H9 (cell line): Measurements from ENCODE around the gene CSAD. TPM values are rescaled to one million over a fixed set of nuclear protein-coding genes. Genes with fewer than 3 reads are reported as not detected.
"Not testable (repeated sequence)": the region's sequence is repeated elsewhere in the genome, so short reads cannot be mapped to it uniquely, and the experiment has no call there.

Source experiments
- DNase-seq: peaks from one replicate; pipeline ENCODE4 v3.0.0-alpha.2; 2017
- H2AFZ ChIP-seq: one replicate; pipeline ENCODE4 v1.6.1; 2013; ENCODE audit warnings: mild to moderate bottlenecking, low read length, control low read depth, moderate library complexity
- H2AK5ac ChIP-seq: 2 replicates; pipeline ENCODE4 v1.6.1; 2013; ENCODE audit warnings: low read length, control low read depth, mixed read lengths; ENCODE audit not compliant: insufficient read length
- H2BK120ac ChIP-seq: one replicate; pipeline ENCODE4 v1.6.1; 2013; ENCODE audit warnings: low read depth, mild to moderate bottlenecking, low read length, control low read depth, inconsistent platforms; ENCODE audit not compliant: poor library complexity, severe bottlenecking
- H2BK12ac ChIP-seq: 2 replicates; pipeline ENCODE4 v1.6.1; 2013; ENCODE audit warnings: low read length, control low read depth, mixed read lengths, low read depth; ENCODE audit not compliant: insufficient read length
- H2BK15ac ChIP-seq: 2 replicates; pipeline ENCODE4 v1.6.1; 2013; ENCODE audit warnings: low read depth, low read length, control low read depth
- H2BK20ac ChIP-seq: one replicate; pipeline ENCODE4 v1.6.1; 2013; ENCODE audit warnings: low read depth, mild to moderate bottlenecking, low read length, control low read depth, inconsistent platforms; ENCODE audit not compliant: poor library complexity, severe bottlenecking
- H2BK5ac ChIP-seq: 2 replicates; pipeline ENCODE4 v1.6.1; 2013; ENCODE audit warnings: low read length, control low read depth, mixed read lengths; ENCODE audit not compliant: insufficient read length
- H3K14ac ChIP-seq: 2 replicates; pipeline ENCODE4 v1.6.1; 2013; ENCODE audit warnings: low read length, control low read depth; ENCODE audit not compliant: insufficient read depth
- H3K18ac ChIP-seq: 2 replicates; pipeline ENCODE4 v1.6.1; 2013; ENCODE audit warnings: low read depth, mild to moderate bottlenecking, mixed read lengths, low read length, control low read depth; ENCODE audit not compliant: insufficient read length
- H3K23ac ChIP-seq: 2 replicates; pipeline ENCODE4 v1.6.1; 2013; ENCODE audit warnings: low read length, control low read depth, mixed read lengths, low read depth; ENCODE audit not compliant: insufficient read length
- H3K23me2 ChIP-seq: 2 replicates; pipeline ENCODE4 v1.6.1; 2013; ENCODE audit warnings: low read depth, mild to moderate bottlenecking, mixed read lengths, low read length, control low read depth; ENCODE audit not compliant: insufficient read length, poor library complexity, severe bottlenecking
- H3K27ac ChIP-seq: 2 replicates; pipeline ENCODE4 v1.5.1; 2013; ENCODE audit warnings: low read length, control low read depth, mixed read lengths, low read depth; ENCODE audit not compliant: insufficient read length
- H3K27me3 ChIP-seq: 2 replicates; pipeline ENCODE4 v1.6.1; 2013; ENCODE audit warnings: low read length, control low read depth, inconsistent platforms; ENCODE audit not compliant: insufficient read depth
- H3K4ac ChIP-seq: 2 replicates; pipeline ENCODE4 v1.6.1; 2013; ENCODE audit warnings: low read depth, mild to moderate bottlenecking, control low read depth, inconsistent platforms, low read length, moderate library complexity
- H3K4me1 ChIP-seq: 2 replicates; pipeline ENCODE4 v1.6.1; 2013; ENCODE audit warnings: low read length, control low read depth, inconsistent platforms; ENCODE audit not compliant: insufficient read depth
- H3K4me2 ChIP-seq: 2 replicates; pipeline ENCODE4 v1.6.1; 2013; ENCODE audit warnings: low read length, control low read depth, mixed read lengths; ENCODE audit not compliant: insufficient read length, insufficient read depth
- H3K56ac ChIP-seq: 2 replicates; pipeline ENCODE4 v1.6.1; 2013; ENCODE audit warnings: low read depth, mild to moderate bottlenecking, mixed read lengths, low read length, control low read depth; ENCODE audit not compliant: insufficient read length
- H3K79me1 ChIP-seq: 2 replicates; pipeline ENCODE4 v1.6.1; 2013; ENCODE audit warnings: low read depth, mild to moderate bottlenecking, moderate library complexity, low read length, control low read depth, inconsistent platforms; ENCODE audit not compliant: insufficient read depth, poor library complexity, severe bottlenecking
- H3K79me2 ChIP-seq: 2 replicates; pipeline ENCODE4 v1.6.1; 2013; ENCODE audit warnings: low read length, control low read depth, inconsistent platforms; ENCODE audit not compliant: insufficient read depth
- H3K9ac ChIP-seq: 2 replicates; pipeline ENCODE4 v1.6.1; 2013; ENCODE audit warnings: low read length, control low read depth, mixed read lengths; ENCODE audit not compliant: insufficient read length; ENCODE audit errors: extremely low read depth
- H3K9me3 ChIP-seq: one replicate; pipeline ENCODE4 v1.6.1; 2013; ENCODE audit warnings: low read depth, low read length, inconsistent platforms; ENCODE audit not compliant: control insufficient read depth
- H3T11ph ChIP-seq: one replicate; pipeline ENCODE4 v1.6.1; 2013; ENCODE audit warnings: mild to moderate bottlenecking, low read length, control low read depth, inconsistent platforms
- H4K20me1 ChIP-seq: one replicate; pipeline ENCODE4 v1.6.1; 2013; ENCODE audit not compliant: control insufficient read depth, insufficient read length, insufficient read depth
- H4K5ac ChIP-seq: 2 replicates; pipeline ENCODE4 v1.6.1; 2013; ENCODE audit warnings: low read depth, mild to moderate bottlenecking, mixed read lengths, low read length, control low read depth; ENCODE audit not compliant: insufficient read length
- H4K8ac ChIP-seq: replicated peaks from 2 replicates; pipeline ENCODE4 v1.6.1; 2013; ENCODE audit warnings: low read length, control low read depth, mixed read lengths, low read depth; ENCODE audit not compliant: insufficient read length
- H4K91ac ChIP-seq: 2 replicates; pipeline ENCODE4 v1.6.1; 2013; ENCODE audit warnings: low read depth, mild to moderate bottlenecking, moderate library complexity, mixed read lengths, low read length, control low read depth; ENCODE audit not compliant: insufficient read length
- H3K27ac Mint-ChIP-seq, 3 experiments: 2 replicates in 2 of 3; 3 replicates in 1 of 3; pipeline ENCODE4 v1.8.0; 2020 to 2021; ENCODE audit warnings: mixed read lengths in 3 of 3, mild to moderate bottlenecking in 1 of 3, moderate library complexity in 1 of 3
- H3K27me3 Mint-ChIP-seq: 2 replicates; pipeline ENCODE4 v1.8.0; 2021; ENCODE audit warnings: low read depth, mild to moderate bottlenecking, moderate library complexity, mixed read lengths
- H3K36me3 Mint-ChIP-seq, 3 experiments: 2 replicates in 2 of 3; 3 replicates in 1 of 3; pipeline ENCODE4 v1.8.0; 2020 to 2021; ENCODE audit warnings: low read depth in 3 of 3, mixed read lengths in 3 of 3; ENCODE audit not compliant: insufficient read depth in 1 of 3
- H3K4me1 Mint-ChIP-seq, 2 experiments: 2 replicates each; pipeline ENCODE4 v1.8.0; 2020; ENCODE audit warnings: mixed read lengths in 2 of 2
- H3K4me3 Mint-ChIP-seq, 2 experiments: 2 replicates in 1 of 2; 3 replicates in 1 of 2; pipeline ENCODE4 v1.8.0; 2020 to 2021; ENCODE audit warnings: mild to moderate bottlenecking in 2 of 2, mixed read lengths in 2 of 2, moderate library complexity in 1 of 2
- H3K9me3 Mint-ChIP-seq, 2 experiments: 2 replicates in 1 of 2; 3 replicates in 1 of 2; pipeline ENCODE4 v1.8.0; 2020; ENCODE audit warnings: mild to moderate bottlenecking in 2 of 2, mixed read lengths in 2 of 2, moderate library complexity in 1 of 2
- WGBS: extraction: QIAGEN DNeasy Blood & Tissue Kit; methylation state at CpG from one replicate; pipeline ENCODE4 v1.1.7; 2013; ENCODE audit warnings: missing lambda C conversion rate, low lambda C conversion rate, mixed read lengths; ENCODE audit not compliant: insufficient read length; ENCODE audit errors: extremely low coverage; 5-methylcytosine and 5-hydroxymethylcytosine counted together
- total RNA-seq: library from RNA; stranded (reverse); gene quantifications from 2 replicates; pipeline ENCODE4 v1.2.1, GENCODE V29; 2021

Gene CSAD
- total RNA-seq, 1 experiment from 2014 or later, result 7.4 TPM

DNA sequence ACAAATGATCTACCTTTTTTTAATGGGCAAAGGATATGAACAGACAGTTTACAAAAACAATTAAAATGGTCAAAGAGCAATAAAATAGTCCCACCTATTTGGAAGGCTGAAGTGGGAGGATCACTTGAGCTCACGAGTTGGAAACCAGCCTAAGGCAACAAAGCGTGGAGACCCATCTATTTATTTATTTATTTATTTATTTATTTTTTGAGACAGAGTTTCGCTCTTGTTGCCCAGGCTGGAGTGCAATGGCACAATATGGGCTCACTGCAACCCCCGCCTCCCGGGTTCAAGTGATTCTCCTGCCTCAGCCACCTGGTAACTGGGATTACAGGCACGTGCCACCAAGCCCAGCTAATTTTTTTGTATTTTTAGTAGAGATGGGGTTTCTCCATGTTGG is 3.3 kb downstream of the CSAD start:
- not testable (repeated sequence) for H3K4me1 ChIP-seq, H2BK15ac ChIP-seq, H3K14ac ChIP-seq, H3K23ac ChIP-seq, H3K4ac ChIP-seq, H3K9me3 Mint-ChIP-seq, H3K9me3 ChIP-seq, H3K18ac ChIP-seq, H4K91ac ChIP-seq, H3K9ac ChIP-seq, H3K56ac ChIP-seq, H2BK12ac ChIP-seq, H3K27ac Mint-ChIP-seq, H3T11ph ChIP-seq, H4K8ac ChIP-seq, H4K5ac ChIP-seq, H2BK20ac ChIP-seq, H2BK120ac ChIP-seq, H2BK5ac ChIP-seq, H4K20me1 ChIP-seq, H2AK5ac ChIP-seq, H3K27ac ChIP-seq, H3K4me3 Mint-ChIP-seq, H3K79me2 ChIP-seq, H3K4me2 ChIP-seq, H2AFZ ChIP-seq, H3K79me1 ChIP-seq
- Mint-ChIP-seq H3K27me3 (peaks cover 86% of the 10 kb centered on the region), H3K36me3 (peaks cover 8 to 12% (median 10%) of the 10 kb centered on the region in 3 experiments; a peak in 6 of 7 replicates), H3K4me1 (peaks cover 26 to 30% of the 10 kb centered on the region in 2 experiments)
- Histone ChIP-seq H3K23me2 (peaks cover 13% of the 10 kb centered on the region), H3K27me3 (peaks cover 16% of the 10 kb centered on the region; the same call in 1 of the 2 replicates)
- DNase-seq, result peak; percentile 9
- no CpG with 5 or more reads among the region's 6 CpGs for WGBS
